Gastroesophageal sphincter (tissue), 4 donors: Measurements from ENCODE around the gene PCNX4. TPM values are rescaled to one million over a fixed set of nuclear protein-coding genes. Genes with fewer than 3 reads are reported as not detected.

Experiments
- ATAC-seq: fragments of 150-250 bp; one replicate; pipeline ENCODE4 v1.9.1; 2016; ENCODE audit warnings: mild to moderate bottlenecking, moderate library complexity
- H3K27ac ChIP-seq, 4 donors: fragments of 200-600 bp; sonication (generic) in 3 of 4; 1 replicate in 3 of 4; 2 replicates in 1 of 4; pipeline ENCODE4 v1.5.1; 2016 to 2019
- H3K27me3 ChIP-seq: fragments of 200-600 bp; sonication (generic); one replicate; pipeline ENCODE4 v1.5.1; 2019
- H3K36me3 ChIP-seq, 2 donors: fragments of 200-600 bp; sonication (generic); one replicate each; pipeline ENCODE4 v1.5.1; 2019; ENCODE audit warnings: control low read depth in 1 of 2
- H3K4me1 ChIP-seq, 3 donors: fragments of 200-600 bp; sonication (generic); 1 replicate in 2 of 3; 2 replicates in 1 of 3; pipeline ENCODE4 v1.5.1; 2016 to 2019; ENCODE audit warnings: control low read depth in 2 of 3
- H3K4me3 ChIP-seq, 2 donors: fragments of 200-600 bp; sonication (generic); one replicate each; pipeline ENCODE4 v1.5.1; 2019; ENCODE audit warnings: mild to moderate bottlenecking in 1 of 2, moderate library complexity in 1 of 2
- H3K9me3 ChIP-seq, 3 donors: fragments of 200-600 bp; sonication (generic); one replicate each; pipeline ENCODE4 v1.5.1; 2017 to 2019; ENCODE audit warnings: control low read depth in 2 of 3
- CTCF ChIP-seq, 4 experiments: fragments of 200-600 bp in 2 of 4; fragments of 450-650 bp in 2 of 4; sonication (generic) in 1 of 4; IDR thresholded peaks; one replicate each; pipeline ENCODE4 v1.5.1; 2017 to 2019; ENCODE audit warnings: antibody characterized with exemption in 4 of 4, mild to moderate bottlenecking in 2 of 4, moderate library complexity in 2 of 4
- EP300 ChIP-seq: sonication (generic); formaldehyde crosslinking; IDR thresholded peaks from one replicate; pipeline ENCODE4 v1.6.1; 2017; ENCODE audit warnings: antibody characterized with exemption, mild to moderate bottlenecking
- POLR2A ChIP-seq, 2 donors: fragments of 450-650 bp; IDR thresholded peaks; one replicate each; pipeline ENCODE4 v1.6.1; 2017; ENCODE audit warnings: antibody characterized with exemption in 2 of 2, mild to moderate bottlenecking in 2 of 2, moderate library complexity in 1 of 2
- POLR2AphosphoS5 ChIP-seq: sonication (generic); formaldehyde crosslinking; IDR thresholded peaks from one replicate; pipeline ENCODE4 v1.6.1; 2017; ENCODE audit warnings: antibody characterized with exemption
- WGBS, 2 donors: methylation state at CpG; one replicate each; pipeline ENCODE4 v1.1.5; 2018; ENCODE audit warnings: low coverage in 1 of 2; 5-methylcytosine and 5-hydroxymethylcytosine counted together
- total RNA-seq, 4 donors: library from RNA; depleted of rRNA; stranded (reverse); fragments of >200 nt; gene quantifications; one replicate each; pipeline ENCODE4 v1.1.0, GENCODE V29; 2016

The PCNX4 gene
- total RNA-seq, 4 donors from 2014 or later, result 30.0 to 65.7 (median 40.2) TPM

- Histone ChIP-seq H3K27ac (peak overlapping the region in 3 of 4 donors; percentile 1 to 39 (median 15)), H3K4me1 (peaks cover 0 to 17% (median 3%) of the 10 kb centered on the region in 3 donors), H3K27me3 (no peaks in the 10 kb centered on the region), H3K4me3 (no peak overlapping the region), H3K36me3 (no peaks in the 10 kb centered on the region), H3K9me3 (no peaks in the 10 kb centered on the region)
- ATAC-seq, result peak; percentile 64
- no peak for TF ChIP-seq POLR2AphosphoS5
- TF ChIP-seq EP300, result no peak
- TF ChIP-seq POLR2A (IDR thresholded peaks at IDR 0.05), result no peak
- 39 to 47% methylated on average over 3 of the region's 3 CpGs for WGBS, 2 donors
Measured at GRCh38 chr14:60179431-60179869, 87.7 kb downstream of the PCNX4 start.

GRCh38 chr14:60183138-60183537 lies 91.4 kb downstream of the PCNX4 start:
- H3K27ac ChIP-seq, result no peak overlapping the region
- no peak for ATAC-seq
- no peaks in the 10 kb centered on the region for H3K9me3 ChIP-seq
- H3K4me3 ChIP-seq, result no peak overlapping the region
- no peaks in the 10 kb centered on the region for H3K27me3 ChIP-seq
- no peaks in the 10 kb centered on the region for H3K36me3 ChIP-seq
- peaks cover 0 to 21% (median 3%) of the 10 kb centered on the region in 3 donors for H3K4me1 ChIP-seq
- 94 to 100% methylated on average over 2 to 3 of the region's 3 CpGs for WGBS, 2 donors
- no peak for TF ChIP-seq POLR2AphosphoS5
- TF ChIP-seq CTCF (IDR thresholded peaks at IDR 0.05), result no peak

- Histone ChIP-seq H3K9me3 (no peaks in the 10 kb centered on the region), H3K36me3 (no peaks in the 10 kb centered on the region), H3K4me1 (peaks cover 0 to 21% (median 3%) of the 10 kb centered on the region in 3 donors), H3K4me3 (peak overlapping the region; percentile 45 to 70), H3K27me3 (no peaks in the 10 kb centered on the region), H3K27ac (peak overlapping the region in 3 of 4 donors; percentile 47 to 57 (median 57))
- ATAC-seq, result no peak
- TF ChIP-seq POLR2AphosphoS5, result no peak
- 0% methylated on average over 1 of the region's 1 CpG for WGBS, 2 donors
Measured at GRCh38 chr14:60183741-60184140, 92.0 kb downstream of the PCNX4 start.

GRCh38 chr14:60184146-60184904 lies 92.6 kb downstream of the PCNX4 start:
- no peak for ATAC-seq
- no peak for TF ChIP-seq EP300
- peak; percentile 69 to 82 (median 77) for TF ChIP-seq CTCF (IDR thresholded peaks at IDR 0.05)
- TF ChIP-seq POLR2A (IDR thresholded peaks at IDR 0.05), result no peak
- TF ChIP-seq POLR2AphosphoS5, result no peak
- H3K4me1 ChIP-seq, result peaks cover 0 to 18% (median 3%) of the 10 kb centered on the region in 3 donors
- 0 to 1% methylated on average over 5 of the region's 5 CpGs for WGBS, 2 donors
- H3K9me3 ChIP-seq, result no peaks in the 10 kb centered on the region
- peak overlapping the region in 3 of 4 donors; percentile 47 to 57 (median 57) for H3K27ac ChIP-seq
- H3K27me3 ChIP-seq, result no peaks in the 10 kb centered on the region
- H3K4me3 ChIP-seq, result peak overlapping the region; percentile 45 to 70
- no peaks in the 10 kb centered on the region for H3K36me3 ChIP-seq

- no peak for ATAC-seq
- H3K4me3 ChIP-seq, result no peak overlapping the region
- WGBS, 2 donors, result 50 to 81% methylated on average over 4 to 5 of the region's 5 CpGs
Measured at GRCh38 chr14:60184905-60185555, 93.3 kb downstream of the PCNX4 start.

More at GRCh38 chr14:60184905-60185555, 93.3 kb downstream of the PCNX4 start:
- Histone ChIP-seq H3K27me3 (no peaks in the 10 kb centered on the region), H3K36me3 (no peaks in the 10 kb centered on the region), H3K9me3 (no peaks in the 10 kb centered on the region), H3K27ac (no peak overlapping the region), H3K4me1 (peaks cover 0 to 13% (median 3%) of the 10 kb centered on the region in 3 donors)
- TF ChIP-seq CTCF (IDR thresholded peaks at IDR 0.05) (no peak), POLR2AphosphoS5 (no peak), POLR2A (IDR thresholded peaks at IDR 0.05) (no peak), EP300 (no peak)
